Pulmonary artery endothelial cell (primary cell): Measurements from ENCODE around the gene ATG12. TPM values are rescaled to one million over a fixed set of nuclear protein-coding genes. Genes with fewer than 3 reads are reported as not detected.
A peak's percentile ranks its signal among the peaks of the same experiment; 100 is the strongest.
"Not testable (repeated sequence)": the region's sequence is repeated elsewhere in the genome, so short reads cannot be mapped to it uniquely, and the experiment has no call there.

Source experiments
- DNase-seq: peaks from one replicate; pipeline ENCODE4 v3.0.0-alpha.2; 2011; ENCODE audit warnings: low read depth, low spot score
- total RNA-seq: library from RNA; depleted of rRNA; stranded (reverse); fragments of >200 nt; gene quantifications from 2 replicates; pipeline ENCODE4 v1.2.3, GENCODE V29; 2014

The ATG12 gene
- total RNA-seq: 34.2 and 38.6 TPM in 2 replicates

DNA sequence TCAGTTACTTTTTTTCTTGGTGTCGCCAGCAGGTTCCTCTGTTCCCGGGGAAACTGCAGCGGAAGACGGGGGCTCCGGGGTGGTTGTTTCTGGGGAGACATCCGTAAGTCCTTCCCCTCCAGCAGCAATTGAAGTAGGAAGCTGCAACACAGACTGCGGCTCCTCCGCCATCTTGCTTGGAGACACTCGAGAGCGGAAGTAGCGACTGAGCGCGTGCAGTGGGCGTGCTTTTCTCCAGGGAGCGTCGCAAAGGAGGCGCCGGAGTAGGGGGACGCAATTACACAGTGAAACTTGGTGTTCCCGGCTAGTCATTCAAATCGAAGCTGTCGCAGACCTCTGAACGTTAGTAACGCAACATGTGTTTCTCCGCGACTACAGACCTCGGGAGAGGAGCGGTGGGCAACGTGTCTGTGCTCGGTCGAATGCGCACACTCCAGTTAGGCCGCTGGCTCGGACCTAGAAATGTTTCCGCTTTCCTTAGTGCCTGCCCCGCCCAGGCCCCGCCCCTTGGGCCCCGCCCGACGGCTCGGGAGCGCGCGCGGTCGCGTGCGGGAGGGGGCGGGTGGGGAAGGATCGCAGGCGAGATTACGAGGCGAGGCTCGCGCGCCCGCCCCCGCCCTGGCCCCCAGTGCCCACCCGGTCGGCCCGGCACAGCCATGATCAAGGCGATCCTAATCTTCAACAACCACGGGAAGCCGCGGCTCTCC is at the start of gene ATG12, which contains the start of gene AP3S1:
TSS of gene ATG12 (minus strand) at position 184 of the 707 bp plus-strand sequence. CDS start at position 171, 13 bp downstream.
TSS of gene AP3S1 (plus strand) at position 554 of the 707 bp plus-strand sequence. CDS start at position 657, 103 bp downstream.
- peak; percentile 79 for DNase-seq

DNA sequence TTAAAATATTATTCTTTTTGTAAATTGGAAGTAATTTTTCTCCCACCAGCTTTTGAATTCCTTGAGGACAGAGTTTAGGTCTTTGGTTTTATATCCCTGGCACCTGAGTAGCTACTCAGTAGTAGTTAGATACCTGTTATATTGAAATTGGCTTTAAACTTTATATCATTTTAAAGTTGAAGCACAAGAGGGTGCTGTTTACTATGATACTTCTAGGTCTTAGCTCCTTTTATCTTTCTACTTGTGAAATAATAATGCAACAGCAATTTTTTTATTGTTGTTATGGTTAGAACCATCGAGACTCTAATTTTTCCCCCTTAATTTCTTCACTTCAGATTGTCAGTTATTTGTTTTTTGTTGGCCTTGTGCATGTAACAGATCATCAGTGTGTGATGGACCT is 46.7 kb upstream of the ATG12 start:
- no peak for DNase-seq

DNA sequence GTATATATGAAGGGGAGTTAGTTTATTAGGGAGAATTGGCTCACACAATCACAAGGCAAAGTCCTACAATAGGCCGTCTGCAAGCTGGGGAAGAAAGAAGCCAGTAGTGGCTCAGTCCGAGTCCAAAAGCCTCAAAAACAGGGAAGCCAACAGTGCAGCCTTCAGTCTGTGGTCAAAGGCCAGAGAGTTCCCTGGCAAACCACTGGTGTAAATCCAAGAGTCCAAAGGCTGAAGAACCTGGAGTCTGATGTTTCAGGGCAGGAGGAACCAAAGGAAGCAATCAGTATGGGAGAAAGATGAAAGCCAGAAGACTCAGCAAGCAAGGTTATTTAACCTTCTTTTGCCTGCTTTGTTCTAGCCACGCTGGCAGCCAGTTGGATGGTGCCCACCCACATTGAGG is 43.8 kb upstream of the ATG12 start:
- DNase-seq: not testable (repeated sequence)

DNA sequence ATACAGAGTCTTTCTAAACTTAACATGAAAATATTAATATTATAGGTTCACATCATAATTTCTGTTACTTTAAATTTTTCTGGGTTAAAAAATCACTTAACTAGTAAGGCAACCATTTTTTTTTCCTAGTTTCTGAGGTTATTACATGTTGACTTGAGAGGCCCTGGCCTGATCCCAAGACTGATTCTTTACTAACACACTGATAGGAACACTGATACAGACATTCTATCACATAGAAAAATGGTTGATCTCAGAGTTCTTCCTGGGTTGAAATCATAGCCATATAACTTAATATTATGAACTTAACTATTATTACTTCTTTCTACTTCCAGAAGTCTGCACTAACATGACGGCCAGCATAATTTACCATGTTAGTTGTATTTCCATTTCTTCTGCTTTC is 43.3 kb upstream of the ATG12 start:
- DNase-seq: no peak

DNA sequence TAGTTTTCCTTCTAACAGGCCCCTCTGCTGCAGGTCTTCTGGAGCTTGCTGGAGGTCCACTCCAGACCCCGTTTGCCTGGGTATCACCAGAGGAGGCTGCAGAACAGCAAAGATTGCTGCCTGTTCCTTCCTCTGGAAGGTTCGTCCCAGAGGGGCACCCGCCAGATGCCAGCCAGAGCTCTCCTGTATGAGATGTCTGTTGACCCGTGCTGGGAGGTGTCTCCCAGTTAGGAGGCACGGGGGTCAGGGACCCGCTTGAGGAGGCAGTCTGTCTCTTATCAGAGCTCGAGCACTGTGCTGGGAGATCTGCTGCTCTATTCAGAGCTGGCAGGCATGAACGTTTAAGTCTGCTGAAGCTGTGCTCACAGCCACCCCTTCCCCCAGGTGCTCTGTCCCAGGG is 41.1 kb upstream of the ATG12 start:
- DNase-seq: not testable (repeated sequence)

DNA sequence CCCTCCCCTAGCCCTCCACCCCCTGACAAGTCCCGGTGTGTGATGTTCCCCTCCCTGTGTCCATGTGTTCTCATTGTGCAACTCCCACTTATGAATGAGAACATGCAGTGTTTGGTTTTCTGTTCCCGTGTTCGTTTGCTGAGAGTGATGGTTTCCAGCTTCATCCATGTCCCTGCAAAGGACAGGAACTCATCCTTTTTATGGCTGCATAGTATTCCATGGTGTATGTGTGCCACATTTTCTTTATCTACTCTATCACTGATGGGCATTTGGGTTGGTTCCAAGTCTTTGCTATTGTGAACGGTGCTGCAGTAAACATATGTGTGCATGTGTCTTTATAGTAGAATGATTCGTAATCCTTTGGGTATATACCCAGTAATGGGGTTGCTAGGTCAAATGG is 36.0 kb upstream of the ATG12 start:
- DNase-seq: not testable (repeated sequence)

DNA sequence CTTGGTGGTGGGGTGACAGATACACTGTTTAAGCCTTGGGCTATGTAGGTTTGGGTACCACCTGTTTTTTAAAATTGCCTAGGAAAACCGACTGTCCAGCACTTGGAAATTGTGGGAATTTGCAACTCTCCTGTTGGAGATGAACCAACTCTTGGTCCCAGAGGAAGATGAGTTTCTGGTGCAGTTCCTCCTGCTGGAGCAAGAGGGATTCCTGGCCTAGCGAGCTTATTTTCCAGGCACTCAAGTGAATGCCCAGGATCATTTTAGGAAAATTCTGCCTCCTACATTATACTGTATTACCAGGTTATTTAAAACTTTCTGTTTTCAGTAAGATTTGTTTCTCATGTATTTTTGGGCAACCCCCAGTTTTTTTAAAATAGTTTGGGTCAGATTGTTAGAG is 34.1 kb upstream of the ATG12 start:
- no peak for DNase-seq

DNA sequence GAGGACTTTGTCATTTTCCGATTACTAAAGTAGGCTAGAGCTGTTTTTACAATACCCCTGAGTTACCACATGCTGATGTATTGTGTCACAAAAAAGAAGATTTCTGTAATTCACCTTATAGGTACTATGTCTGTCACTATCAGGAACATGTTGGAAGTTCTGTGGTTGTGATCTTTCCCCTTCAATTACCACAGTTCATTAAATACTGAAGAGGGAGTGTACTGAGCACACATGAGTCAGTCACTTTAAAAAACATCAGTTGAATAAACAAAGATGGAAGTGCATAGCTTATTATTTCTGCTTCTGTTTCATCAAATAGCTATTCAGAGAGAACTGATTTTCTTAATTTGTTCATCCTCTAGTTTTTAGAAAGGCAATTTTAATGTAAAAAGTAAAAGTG is 32.0 kb upstream of the ATG12 start:
- no peak for DNase-seq

DNA sequence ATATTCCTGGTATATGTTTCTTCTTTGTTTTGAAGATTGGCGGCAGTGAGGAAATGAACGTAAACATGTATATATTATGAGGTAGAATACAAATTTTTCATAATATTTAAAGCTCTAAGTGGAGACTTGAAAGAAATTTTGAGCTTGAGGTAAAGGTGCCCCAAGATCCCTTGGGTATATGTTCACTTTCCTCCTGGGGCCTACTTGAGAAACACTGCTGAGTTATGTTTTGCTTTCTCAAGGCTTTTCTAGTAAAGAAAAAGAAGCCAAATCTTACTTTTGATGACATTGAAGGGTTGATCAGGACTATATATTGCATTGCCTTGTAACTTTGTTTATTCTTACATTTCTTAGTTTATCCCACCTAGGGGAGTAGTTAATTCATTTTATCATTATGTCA is 31.1 kb upstream of the ATG12 start:
- no peak for DNase-seq

DNA sequence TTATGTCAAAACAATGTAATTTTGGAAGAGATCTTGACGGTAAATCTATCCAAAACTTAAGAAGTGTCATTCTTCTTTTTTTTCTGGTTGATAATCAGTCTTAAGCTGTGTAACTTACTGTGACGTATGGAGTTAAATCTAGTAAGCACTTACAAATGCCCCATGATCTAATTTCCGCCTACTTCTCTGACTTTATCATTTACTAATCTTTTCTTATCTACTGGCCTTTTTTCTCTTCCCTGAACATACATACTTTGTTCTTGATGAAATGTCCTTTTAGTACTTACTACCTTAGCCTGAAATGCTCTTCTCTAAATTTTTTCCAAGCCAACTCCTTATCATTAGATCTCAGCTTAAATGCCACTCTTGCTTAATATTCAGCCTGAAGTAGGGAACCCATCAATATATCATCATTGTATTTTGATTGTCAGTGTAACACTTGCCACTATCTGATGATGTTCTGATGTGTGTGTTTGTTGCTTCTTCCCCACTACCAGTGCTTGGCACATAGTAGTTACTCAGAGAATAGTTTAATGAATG is 28.0 kb upstream of the ATG12 start:
- no peak for DNase-seq

DNA sequence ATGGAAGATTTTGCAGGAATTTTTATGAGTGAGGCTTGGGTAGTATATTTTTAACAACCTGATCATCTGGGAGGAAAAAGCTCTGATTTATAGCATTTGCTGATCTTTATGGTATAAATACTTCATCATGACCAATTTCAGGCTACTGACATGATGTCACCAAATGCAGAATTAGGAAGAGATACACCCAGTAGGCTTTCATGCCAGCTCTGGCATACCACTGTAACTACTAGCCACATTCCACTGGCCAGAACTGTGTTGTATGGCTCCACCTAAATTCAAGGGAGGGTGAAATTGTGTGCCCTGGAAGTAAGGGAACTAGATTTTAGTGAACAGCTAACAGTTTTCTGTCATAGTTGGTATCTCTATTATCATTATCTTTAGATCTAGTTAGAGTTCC is 18.0 kb upstream of the ATG12 start:
- DNase-seq: no peak

DNA sequence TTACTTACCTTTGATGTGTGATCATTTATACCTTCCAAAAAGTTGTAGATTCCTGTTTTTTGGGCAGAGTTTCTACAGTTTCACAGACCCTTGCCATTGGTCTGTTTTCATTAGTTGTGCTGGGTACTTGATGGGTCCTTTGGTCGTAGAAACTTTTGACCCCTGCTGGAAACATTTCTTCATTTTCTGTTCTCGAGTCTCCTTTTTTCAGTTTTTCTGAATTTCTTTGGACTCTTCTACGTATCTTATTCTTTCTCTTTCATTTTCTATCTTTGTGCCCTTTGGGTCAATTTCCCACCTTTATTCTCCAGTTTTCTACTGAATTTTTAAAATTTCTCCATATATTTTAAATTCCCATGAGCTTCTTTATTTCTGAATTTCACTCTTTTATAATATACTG is 17.0 kb upstream of the ATG12 start:
- no peak for DNase-seq

DNA sequence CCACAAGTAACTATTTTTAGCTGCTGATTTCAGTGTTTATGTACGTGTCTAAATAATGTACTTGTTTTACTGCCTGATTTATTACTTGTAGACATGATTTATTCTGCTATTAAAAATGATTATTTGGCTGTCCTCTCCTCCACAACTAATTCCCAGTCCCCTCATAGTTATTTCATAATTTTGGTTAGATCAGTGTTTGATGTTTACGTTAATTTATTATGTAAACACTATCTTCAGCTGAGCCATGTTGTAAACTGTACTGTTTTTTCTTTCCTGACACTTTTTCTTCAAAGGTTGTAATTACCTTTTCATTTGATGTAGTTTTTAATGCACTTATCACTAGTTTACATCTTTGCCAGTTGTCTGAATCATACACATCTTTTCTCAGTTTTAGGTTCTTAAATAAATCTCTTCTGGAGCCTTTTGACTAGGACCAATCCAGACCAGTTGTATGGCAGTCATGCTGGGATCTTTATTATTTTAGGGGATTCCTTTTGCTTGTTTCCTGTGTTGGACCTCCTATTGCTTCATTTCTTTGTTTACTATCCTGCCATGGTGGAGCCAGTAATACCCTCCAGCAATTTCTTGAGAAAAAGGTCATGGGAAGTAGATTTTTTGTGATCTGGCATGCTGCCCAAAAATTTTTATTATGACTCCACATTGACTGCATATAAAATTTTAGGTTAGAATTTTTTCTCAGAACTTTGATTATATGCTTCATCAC is 16.4 kb upstream of the ATG12 start:
- no peak for DNase-seq

DNA sequence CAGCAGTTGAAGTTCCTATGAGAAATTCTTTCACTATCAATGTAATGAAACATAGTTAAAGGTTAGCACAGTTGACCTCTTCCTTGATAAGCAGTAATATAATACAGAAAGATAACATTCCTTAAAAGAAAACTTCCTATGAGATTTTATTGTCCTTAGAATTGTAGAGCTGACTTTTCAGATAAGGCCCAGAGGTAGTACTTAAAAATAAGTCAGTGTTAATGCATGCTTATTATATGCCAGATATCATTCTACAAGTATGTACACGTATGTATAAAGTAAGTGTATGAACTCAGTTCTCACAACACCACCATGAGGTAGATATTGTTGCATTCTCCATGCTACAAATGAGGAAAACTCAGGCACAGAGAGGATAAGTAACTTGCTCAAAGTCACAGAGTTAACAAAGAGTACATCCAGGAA is 15.7 kb upstream of the ATG12 start:
- DNase-seq: no peak

DNA sequence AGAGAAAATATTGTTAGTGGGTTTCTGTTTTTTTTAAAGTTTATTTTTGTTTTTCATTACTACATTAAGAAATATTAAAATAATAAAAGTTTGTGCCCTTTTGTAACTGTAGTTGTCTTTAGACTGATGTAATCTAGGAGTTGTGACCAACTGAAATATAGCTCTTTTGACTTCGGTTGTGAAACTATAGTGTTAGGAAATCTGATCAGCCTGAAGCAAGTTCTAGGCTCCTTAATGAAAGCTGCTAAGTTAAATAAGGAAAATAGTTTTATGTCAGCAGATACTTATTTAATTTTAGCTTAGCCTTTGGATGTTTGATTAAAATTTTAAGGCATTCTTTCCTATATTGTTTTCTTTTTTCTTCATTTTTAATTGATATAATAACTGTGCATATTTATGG is 14.6 kb upstream of the ATG12 start:
- no peak for DNase-seq

DNA sequence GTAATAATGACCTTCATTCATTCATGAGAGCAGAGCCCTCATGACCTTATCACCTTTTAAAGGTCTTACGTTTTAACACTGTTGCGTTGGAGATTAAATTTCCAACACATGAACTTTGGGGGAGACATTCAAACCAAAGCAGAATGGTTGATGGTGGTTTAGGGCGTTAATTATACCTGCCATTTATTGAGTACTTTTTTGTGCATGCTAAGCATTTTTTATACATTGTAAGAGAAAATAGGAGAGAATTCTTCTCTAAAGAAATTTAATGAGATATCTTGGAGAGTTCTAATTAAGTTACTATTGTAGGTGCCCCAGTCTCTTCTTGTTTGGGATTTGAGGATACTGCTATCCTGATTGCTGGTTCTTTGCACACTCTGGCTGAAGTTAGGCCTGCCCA is 12.8 kb upstream of the ATG12 start:
- no peak for DNase-seq

DNA sequence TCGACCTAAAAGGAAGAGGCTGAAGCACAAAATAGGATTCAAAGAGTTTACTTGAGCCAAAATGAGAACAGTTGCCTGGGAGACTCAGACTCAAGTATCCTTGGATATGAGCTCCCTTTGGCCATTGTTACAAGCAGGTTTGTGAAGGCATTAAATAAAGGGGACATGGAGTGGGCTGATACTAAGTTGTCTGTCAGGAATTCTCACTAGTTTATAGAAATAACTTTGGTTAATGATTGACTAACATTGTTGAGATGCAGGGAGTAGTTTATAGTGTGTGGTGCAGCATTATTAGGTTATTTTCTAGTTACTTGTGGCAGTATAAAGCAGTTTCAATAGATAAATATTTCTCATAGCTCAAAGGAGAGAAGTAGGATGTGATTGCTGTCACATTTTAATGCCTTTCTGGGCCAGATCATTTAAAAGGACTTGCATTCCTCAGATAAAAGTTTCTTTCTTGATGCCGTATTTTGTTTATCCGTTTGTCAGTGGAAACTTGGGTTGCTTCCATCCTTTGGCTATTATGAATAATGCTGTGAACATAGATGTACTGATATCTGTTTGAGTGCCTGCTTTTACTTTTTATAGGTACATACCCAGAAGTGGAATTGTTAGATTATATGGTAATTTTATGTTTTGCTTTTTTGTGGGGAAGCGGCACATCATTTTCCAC is 9.5 kb upstream of the ATG12 start:
- no peak for DNase-seq

DNA sequence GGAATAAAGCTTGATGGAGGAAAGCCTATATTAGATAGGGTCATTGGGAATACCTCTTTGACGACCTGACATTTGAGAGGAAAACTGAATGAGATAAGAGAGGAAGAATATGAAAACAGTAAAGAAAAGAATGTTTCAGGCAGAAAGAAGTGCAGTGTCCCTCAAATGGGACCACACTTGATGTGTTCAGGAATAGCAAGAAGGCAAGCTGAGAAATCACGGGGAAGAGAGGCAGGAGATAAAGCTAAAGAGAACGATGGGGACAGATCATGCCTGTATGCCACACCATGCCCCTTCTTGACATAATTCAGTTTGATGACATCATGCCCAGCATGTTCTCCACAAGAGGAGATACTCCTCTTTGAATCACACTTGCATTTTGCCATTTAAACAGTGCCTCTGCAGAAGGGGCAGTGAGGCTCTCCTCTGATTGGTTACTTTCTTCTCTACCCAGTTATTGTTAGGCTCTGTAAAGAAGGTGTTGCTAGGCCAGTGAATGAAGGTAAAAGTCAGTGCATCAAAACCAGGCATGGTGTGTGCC is 8.0 kb upstream of the ATG12 start:
- no peak for DNase-seq

DNA sequence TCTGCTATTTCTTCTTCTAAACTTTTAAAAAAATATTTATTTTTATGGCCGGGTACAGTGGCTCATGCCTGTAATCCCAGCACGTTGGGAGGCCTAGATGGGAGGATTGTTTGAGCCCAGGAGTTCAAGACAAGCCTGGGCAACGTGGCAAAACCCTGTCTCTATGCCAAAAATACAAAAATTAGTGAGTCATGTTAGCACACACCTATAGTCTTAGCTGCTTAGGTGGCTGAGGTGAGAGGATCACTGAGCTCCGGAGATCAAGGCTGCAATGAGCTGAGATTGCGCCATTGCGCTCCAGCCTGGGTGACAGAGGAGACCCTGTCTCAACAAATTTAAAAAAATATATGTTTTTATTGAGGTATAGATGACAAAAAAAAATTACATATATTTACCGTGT is 5.9 kb upstream of the ATG12 start:
- no peak for DNase-seq

DNA sequence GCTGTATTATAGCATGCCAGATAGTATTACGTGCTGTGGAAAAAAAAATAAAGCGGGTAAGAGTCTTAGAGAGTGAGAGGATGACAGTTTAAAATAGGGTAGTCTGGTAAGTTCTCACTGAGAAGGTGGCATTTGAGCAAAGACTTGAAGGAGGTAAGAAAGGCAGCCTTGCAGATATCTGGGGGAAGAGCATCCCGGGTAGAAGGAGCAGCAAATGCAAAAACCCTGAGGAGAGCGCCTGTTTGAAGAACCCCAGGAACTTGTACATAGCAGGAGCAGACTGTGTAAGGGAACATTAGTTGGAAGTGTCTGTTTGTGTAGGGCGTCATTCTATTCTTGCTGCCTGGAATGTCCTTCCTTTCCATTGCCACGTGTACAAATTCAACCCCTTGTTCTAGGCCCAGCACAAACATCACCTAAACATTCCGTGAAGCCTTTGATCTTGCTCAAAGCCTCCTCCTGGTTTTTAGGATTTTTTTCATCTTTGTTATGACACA is 3.0 kb upstream of the ATG12 start:
- DNase-seq: no peak

DNA sequence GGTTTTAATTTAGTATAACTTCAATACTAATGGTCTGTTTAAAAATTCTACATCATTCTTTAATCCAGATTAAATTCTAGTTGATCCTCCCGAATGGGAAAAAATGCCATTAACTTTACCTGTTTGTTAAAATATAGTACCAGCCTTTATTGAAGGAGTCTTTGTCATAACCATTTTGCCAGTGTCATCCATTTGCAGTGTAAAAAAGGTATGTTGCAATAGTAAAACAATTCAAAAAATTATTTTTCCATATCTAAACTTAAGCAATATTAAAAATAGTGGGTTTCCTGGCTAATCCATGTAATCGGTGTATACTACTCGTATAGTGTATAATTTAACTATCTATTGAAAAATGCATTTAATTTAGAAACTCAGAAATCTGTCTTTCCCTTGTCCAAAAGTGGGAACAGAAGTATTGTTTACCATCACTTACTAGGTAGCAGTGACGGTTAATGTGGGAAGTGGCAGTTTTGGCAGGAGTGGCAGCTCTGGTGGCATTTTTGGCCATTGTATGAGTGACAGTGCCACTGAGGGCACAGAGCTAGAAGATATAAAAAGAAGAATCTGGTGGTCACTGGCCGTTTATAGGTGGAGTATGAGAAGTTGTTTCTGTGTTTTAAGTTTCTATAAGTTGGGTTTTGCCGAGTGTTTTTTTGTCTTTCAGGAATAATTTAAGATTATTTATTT is 2.2 kb upstream of the ATG12 start:
- no peak for DNase-seq
